Esophagus squamous epithelium (tissue), 5 donors: ENCODE measurements around the gene DACT3. TPM values are rescaled to one million over a fixed set of nuclear protein-coding genes. Genes with fewer than 3 reads are reported as not detected.
A peak's percentile ranks its signal among the peaks of the same experiment; 100 is the strongest.

ENCODE experiments used
- DNase-seq: peaks from one replicate; lab custom pipeline; 2025; lab: John Stamatoyannopoulos, UW
- H3K27ac ChIP-seq, 4 donors: fragments of 200-600 bp; sonication (generic); one replicate each; pipeline ENCODE4 v1.5.1; 2016 to 2019; ENCODE audit warnings: mild to moderate bottlenecking in 1 of 4
- H3K27me3 ChIP-seq, 4 donors: fragments of 200-600 bp; sonication (generic); 1 replicate in 3 of 4; 2 replicates in 1 of 4; pipeline versions ENCODE4 v1.5.1 to v1.6.0; 2017 to 2021; ENCODE audit warnings: antibody characterized with exemption in 1 of 4
- H3K36me3 ChIP-seq, 3 donors: fragments of 200-600 bp; sonication (generic); one replicate each; pipeline ENCODE4 v1.5.1; 2016 to 2019
- H3K4me1 ChIP-seq, 3 donors: fragments of 200-600 bp; sonication (generic); one replicate each; pipeline ENCODE4 v1.5.1; 2017 to 2019
- H3K4me3 ChIP-seq, 4 donors: fragments of 200-600 bp; sonication (generic); 1 replicate in 3 of 4; 2 replicates in 1 of 4; pipeline ENCODE4 v1.5.1; 2016 to 2019; ENCODE audit warnings: mild to moderate bottlenecking in 2 of 4, moderate library complexity in 1 of 4
- H3K9me3 ChIP-seq, 3 donors: fragments of 200-600 bp; sonication (generic); one replicate each; pipeline ENCODE4 v1.5.1; 2016 to 2019
- POLR2A ChIP-seq, 4 donors: fragments of 450-650 bp; IDR thresholded peaks; one replicate each; pipeline ENCODE4 v1.6.1; 2017; ENCODE audit warnings: antibody characterized with exemption in 4 of 4, mild to moderate bottlenecking in 4 of 4, moderate library complexity in 3 of 4
- WGBS, 2 donors: methylation state at CpG; one replicate each; pipeline ENCODE4 v1.1.5; 2018; 5-methylcytosine and 5-hydroxymethylcytosine counted together
- intact Hi-C: fragments of 100-400 bp; cut with DNase I; formaldehyde crosslinking; loops from one replicate; pipeline ENCODE4 v1.15.0; 2022
- total RNA-seq, 4 donors: library from RNA; depleted of rRNA; stranded (reverse); fragments of >200 nt; gene quantifications; one replicate each; pipeline ENCODE4 v1.1.0, GENCODE V29; 2016
- TF ChIP-seq, protein P1 (sequence below), 6 experiments: fragments of 450-650 bp in 4 of 6; fragments of 200-600 bp in 2 of 6; sonication (generic) in 2 of 6; IDR thresholded peaks; one replicate each; pipeline ENCODE4 v1.5.1; 2016 to 2019; ENCODE audit warnings: antibody characterized with exemption in 6 of 6, mild to moderate bottlenecking in 4 of 6, moderate library complexity in 4 of 6
- donor health status: DM: yes; HTN: yes; CAD: no.

The DACT3 gene, protein sequence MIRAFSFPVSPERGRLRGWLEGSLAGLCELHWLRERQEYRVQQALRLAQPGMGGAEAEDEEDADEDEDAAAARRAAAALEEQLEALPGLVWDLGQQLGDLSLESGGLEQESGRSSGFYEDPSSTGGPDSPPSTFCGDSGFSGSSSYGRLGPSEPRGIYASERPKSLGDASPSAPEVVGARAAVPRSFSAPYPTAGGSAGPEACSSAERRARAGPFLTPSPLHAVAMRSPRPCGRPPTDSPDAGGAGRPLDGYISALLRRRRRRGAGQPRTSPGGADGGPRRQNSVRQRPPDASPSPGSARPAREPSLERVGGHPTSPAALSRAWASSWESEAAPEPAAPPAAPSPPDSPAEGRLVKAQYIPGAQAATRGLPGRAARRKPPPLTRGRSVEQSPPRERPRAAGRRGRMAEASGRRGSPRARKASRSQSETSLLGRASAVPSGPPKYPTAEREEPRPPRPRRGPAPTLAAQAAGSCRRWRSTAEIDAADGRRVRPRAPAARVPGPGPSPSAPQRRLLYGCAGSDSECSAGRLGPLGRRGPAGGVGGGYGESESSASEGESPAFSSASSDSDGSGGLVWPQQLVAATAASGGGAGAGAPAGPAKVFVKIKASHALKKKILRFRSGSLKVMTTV
- 1 to 10 TPM in 2 of 4 donors, under 1 TPM in 2; 0.22 to 5.7 (median 1.8) TPM for total RNA-seq

DNA sequence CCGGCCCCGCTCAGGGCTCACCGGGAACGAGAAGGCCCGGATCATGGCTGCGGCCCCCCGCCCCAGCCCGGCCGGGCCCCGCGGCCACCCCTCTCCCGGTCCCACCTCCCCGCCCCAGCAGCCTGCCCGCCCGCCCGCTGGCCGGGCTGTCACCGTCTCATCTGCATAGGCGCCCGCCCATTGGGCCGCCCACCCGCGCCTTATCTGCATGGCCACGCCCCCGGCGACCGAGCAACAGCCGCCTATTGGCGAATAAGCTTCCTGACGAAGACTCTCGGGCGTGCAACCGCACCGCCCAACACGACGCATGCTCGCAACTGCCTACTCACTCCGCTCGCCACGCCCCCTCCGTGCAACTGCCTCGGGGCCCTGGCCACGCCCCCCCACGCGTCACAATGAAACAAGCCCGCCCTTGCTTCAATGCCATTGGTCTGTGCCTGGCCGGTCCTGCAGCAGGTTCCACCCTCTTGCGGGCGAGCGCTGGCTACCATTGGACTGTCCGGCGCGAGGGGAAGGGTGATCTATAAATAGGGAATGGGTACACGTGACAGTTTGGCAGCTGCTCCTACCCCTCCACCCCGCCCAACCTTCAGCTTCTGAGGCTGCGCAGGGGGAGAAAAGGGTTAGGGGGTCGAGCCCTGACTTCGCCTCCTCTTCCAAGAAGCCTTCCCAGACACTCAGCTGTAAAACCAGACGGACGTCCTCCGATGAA, at the start of gene DACT3:
Gene DACT3, minus strand, starts transcription at position 163 of the 712 bp plus-strand sequence. Its CDS starts 118 bp downstream, at position 45.
- intact Hi-C loops = loop anchor here (5.0 kb wide), 1 partner anchor 39 kb away; no protein-coding TSS in a partner anchor
- DNase-seq = peak; percentile 99
- no peaks in the 10 kb centered on the region for H3K36me3 ChIP-seq
- 0 to 1% methylated on average over 4 to 16 of the region's 61 CpGs for WGBS, 2 donors
- peak within 1 kb of the TSS; percentile 50 to 78 (median 60) for H3K4me3 ChIP-seq
- H3K4me1 ChIP-seq = peaks cover 19 to 38% (median 20%) of the 10 kb centered on the region in 3 donors
- peaks cover 3 to 33% (median 8%) of the 10 kb centered on the region in 4 donors for H3K27me3 ChIP-seq
- H3K27ac ChIP-seq = peak within 1 kb of the TSS; percentile 62 to 89 (median 87)
- TF ChIP-seq, protein P1, sequence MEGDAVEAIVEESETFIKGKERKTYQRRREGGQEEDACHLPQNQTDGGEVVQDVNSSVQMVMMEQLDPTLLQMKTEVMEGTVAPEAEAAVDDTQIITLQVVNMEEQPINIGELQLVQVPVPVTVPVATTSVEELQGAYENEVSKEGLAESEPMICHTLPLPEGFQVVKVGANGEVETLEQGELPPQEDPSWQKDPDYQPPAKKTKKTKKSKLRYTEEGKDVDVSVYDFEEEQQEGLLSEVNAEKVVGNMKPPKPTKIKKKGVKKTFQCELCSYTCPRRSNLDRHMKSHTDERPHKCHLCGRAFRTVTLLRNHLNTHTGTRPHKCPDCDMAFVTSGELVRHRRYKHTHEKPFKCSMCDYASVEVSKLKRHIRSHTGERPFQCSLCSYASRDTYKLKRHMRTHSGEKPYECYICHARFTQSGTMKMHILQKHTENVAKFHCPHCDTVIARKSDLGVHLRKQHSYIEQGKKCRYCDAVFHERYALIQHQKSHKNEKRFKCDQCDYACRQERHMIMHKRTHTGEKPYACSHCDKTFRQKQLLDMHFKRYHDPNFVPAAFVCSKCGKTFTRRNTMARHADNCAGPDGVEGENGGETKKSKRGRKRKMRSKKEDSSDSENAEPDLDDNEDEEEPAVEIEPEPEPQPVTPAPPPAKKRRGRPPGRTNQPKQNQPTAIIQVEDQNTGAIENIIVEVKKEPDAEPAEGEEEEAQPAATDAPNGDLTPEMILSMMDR (IDR thresholded peaks at IDR 0.05) = peak in 2 of 6 experiments; percentile 16 to 34
- peak in 1 of 4 donors; percentile 43 for TF ChIP-seq POLR2A (IDR thresholded peaks at IDR 0.05)
- no peaks in the 10 kb centered on the region for H3K9me3 ChIP-seq

DNA sequence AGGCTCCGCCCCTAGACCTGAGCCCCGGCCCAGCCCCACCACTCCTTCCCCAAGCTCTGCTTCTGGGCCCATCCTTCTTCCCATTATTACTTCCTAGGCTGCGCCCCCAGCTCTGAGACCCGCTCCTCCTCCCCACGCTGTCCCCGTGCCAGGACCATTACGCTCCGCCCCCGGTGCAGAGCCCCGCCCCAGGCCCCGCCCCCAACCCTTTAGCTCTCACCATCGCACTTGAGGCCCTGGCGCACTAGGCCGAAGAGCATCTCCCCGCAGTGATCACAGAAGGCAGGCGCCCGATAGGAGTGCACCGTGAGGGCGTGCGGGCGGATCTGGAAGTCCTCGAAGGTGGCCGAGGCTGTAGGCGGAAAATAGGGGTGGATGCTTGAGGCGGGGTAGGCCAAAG, 49.7 kb upstream of the DACT3 start:
- TF ChIP-seq POLR2A (IDR thresholded peaks at IDR 0.05) = no peak
- TF ChIP-seq, protein P1 (IDR thresholded peaks at IDR 0.05) = no peak
- Histone ChIP-seq H3K4me1 (peaks cover 13 to 34% (median 14%) of the 10 kb centered on the region in 3 donors), H3K36me3 (peaks cover 4 to 64% (median 14%) of the 10 kb centered on the region in 3 donors), H3K4me3 (no peak overlapping the region), H3K9me3 (no peaks in the 10 kb centered on the region), H3K27ac (no peak overlapping the region), H3K27me3 (no peaks in the 10 kb centered on the region)
- intact Hi-C loops = no loop called here
- WGBS, 2 donors = 79 to 88% methylated on average over 8 of the region's 25 CpGs
- DNase-seq = no peak

DNA sequence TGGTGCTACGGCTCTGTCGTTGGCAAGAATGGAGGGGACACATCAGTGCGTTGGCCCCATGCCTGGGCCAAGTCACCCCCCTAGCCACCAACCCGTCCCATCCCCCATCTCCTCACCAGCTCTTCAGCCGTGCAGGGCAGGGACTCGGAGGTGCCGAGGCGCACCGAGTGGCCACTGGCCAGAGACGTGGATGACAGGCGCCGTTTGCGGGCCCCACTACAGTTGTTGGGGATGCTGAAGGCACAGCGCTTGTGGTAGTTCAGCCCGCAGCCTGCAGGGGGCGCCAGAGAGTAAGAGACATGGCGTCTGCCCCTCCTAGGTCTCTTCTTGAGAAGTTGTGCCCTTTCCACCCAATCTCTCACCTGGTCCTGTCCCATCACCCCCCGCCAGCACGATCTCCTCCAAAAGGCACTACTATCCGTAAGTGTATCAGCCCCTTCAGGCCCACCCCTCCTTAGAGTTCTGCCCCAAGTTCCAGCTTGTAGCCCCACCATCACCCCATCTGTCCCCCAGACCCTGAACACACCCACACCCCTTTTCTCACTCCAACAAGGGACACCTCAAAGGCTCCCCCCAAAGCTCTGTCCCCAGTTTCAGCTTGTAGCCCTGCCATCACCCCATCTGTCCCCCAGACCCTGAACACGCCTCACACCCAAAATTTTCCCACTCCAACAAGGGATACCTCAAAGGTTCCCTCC, 43.5 kb upstream of the DACT3 start:
- intact Hi-C loops = no loop called here
- Histone ChIP-seq H3K27me3 (no peaks in the 10 kb centered on the region), H3K27ac (no peak overlapping the region), H3K4me1 (peaks cover 0 to 11% (median 0%) of the 10 kb centered on the region in 3 donors), H3K9me3 (no peaks in the 10 kb centered on the region), H3K36me3 (peaks cover 24 to 100% (median 54%) of the 10 kb centered on the region in 3 donors), H3K4me3 (no peak overlapping the region)
- 46 to 75% methylated on average over 7 to 11 of the region's 21 CpGs for WGBS, 2 donors
- DNase-seq = no peak
- no peak for TF ChIP-seq POLR2A (IDR thresholded peaks at IDR 0.05)
- TF ChIP-seq, protein P1 (IDR thresholded peaks at IDR 0.05) = peak; percentile 80 to 97 (median 92)

DNA sequence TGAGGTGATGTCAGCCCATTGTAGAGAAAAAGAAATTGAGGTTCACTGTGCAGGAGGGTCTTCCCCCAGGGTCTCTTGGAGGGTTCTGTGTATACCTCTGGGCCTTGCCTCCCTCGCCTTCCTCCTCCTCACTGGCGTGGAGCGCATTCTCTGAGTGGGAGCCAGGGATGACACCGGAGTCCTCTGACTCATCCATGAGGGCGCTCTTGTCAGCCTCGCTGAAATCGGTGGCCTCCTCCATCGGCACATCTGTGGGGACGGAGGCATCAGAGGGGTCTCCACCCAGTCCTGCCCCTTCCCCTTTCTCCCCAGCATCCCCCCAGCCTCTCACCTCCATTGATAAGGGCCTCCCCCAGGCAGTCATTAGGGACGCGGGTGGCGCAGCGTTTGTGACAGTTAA, 39.7 kb upstream of the DACT3 start:
- TF ChIP-seq POLR2A (IDR thresholded peaks at IDR 0.05) = no peak
- TF ChIP-seq, protein P1 (IDR thresholded peaks at IDR 0.05) = no peak
- Histone ChIP-seq H3K36me3 (peaks cover 51 to 100% (median 66%) of the 10 kb centered on the region in 3 donors), H3K4me1 (peaks cover 0 to 28% (median 0%) of the 10 kb centered on the region in 3 donors), H3K4me3 (no peak overlapping the region), H3K9me3 (no peaks in the 10 kb centered on the region), H3K27me3 (no peaks in the 10 kb centered on the region), H3K27ac (no peak overlapping the region)
- intact Hi-C loops = no loop called here
- no peak for DNase-seq
- WGBS, 2 donors = 86 to 91% methylated on average over 4 to 9 of the region's 13 CpGs
